CD4-positive, alpha-beta T cell (primary cell): Measurements from ENCODE around the gene LEF1. TPM values are rescaled to one million over a fixed set of nuclear protein-coding genes. Genes with fewer than 3 reads are reported as not detected.
A peak's percentile ranks its signal among the peaks of the same experiment; 100 is the strongest.

ENCODE experiments used
- ATAC-seq: fragments of 200-7000 bp; cut with Tn5 transposase; one replicate; pipeline ENCODE4 v1.10.0; 2022; ENCODE audit warnings: mild to moderate bottlenecking; ENCODE audit not compliant: poor library complexity
- CTCF ChIA-PET: fragments of 350-600 bp; sonication (Branson Sonifier 250); formaldehyde crosslinking; loops from one replicate; lab custom pipeline; 2021; ENCODE audit warnings: antibody characterized with exemption, inconsistent platforms; lab: Charles Lee
- POLR2A ChIA-PET: fragments of 350-600 bp; sonication (Branson Sonifier 250); formaldehyde crosslinking; loops from one replicate; lab custom pipeline; 2021; ENCODE audit warnings: antibody characterized with exemption, inconsistent platforms; lab: Charles Lee
- DNase-seq, 14 experiments: peaks; one replicate each; pipeline ENCODE4 v3.0.0-alpha.2; 2013 to 2020; ENCODE audit warnings: mixed read lengths in 2 of 14
- H3K27ac ChIP-seq, 2 donors: one replicate each; pipeline versions ENCODE4 v1.5.1 to v1.7.0; 2013; ENCODE audit warnings: low read length in 2 of 2, low read depth in 1 of 2, mild to moderate bottlenecking in 1 of 2
- H3K27me3 ChIP-seq, 2 experiments: 1 replicate in 1 of 2; 2 replicates in 1 of 2; pipeline versions ENCODE4 v1.6.1 to v1.7.0; 2013; ENCODE audit warnings: low read length in 2 of 2, control low read depth in 1 of 2, mild to moderate bottlenecking in 1 of 2, moderate library complexity in 1 of 2; ENCODE audit not compliant: insufficient read depth in 2 of 2, control insufficient read depth in 1 of 2
- H3K36me3 ChIP-seq: one replicate; pipeline ENCODE4 v1.6.1; 2013; ENCODE audit warnings: low read length, control low read depth; ENCODE audit not compliant: insufficient read depth
- H3K4me1 ChIP-seq: one replicate; pipeline ENCODE4 v1.6.1; 2013; ENCODE audit warnings: low read length, control low read depth; ENCODE audit not compliant: insufficient read depth
- H3K4me3 ChIP-seq: one replicate; pipeline ENCODE4 v1.5.1; 2013; ENCODE audit warnings: mild to moderate bottlenecking, low read length, moderate library complexity
- H3K9me3 ChIP-seq, 2 experiments: 1 replicate in 1 of 2; 2 replicates in 1 of 2; pipeline versions ENCODE4 v1.6.1 to v1.7.0; 2013; ENCODE audit warnings: low read length in 2 of 2, mild to moderate bottlenecking in 2 of 2, control low read depth in 1 of 2, moderate library complexity in 1 of 2; ENCODE audit not compliant: control insufficient read depth in 1 of 2, insufficient read depth in 1 of 2
- H3K27ac Mint-ChIP-seq: one replicate; pipeline ENCODE4 v1.8.0; 2020; ENCODE audit warnings: mixed read lengths
- H3K27me3 Mint-ChIP-seq: one replicate; pipeline ENCODE4 v1.8.0; 2021; ENCODE audit warnings: mixed read lengths
- H3K36me3 Mint-ChIP-seq: one replicate; pipeline ENCODE4 v1.8.0; 2021; ENCODE audit warnings: low read depth, mixed read lengths
- H3K4me1 Mint-ChIP-seq: one replicate; pipeline ENCODE4 v1.8.0; 2021; ENCODE audit warnings: low read depth, mixed read lengths
- H3K4me3 Mint-ChIP-seq: one replicate; pipeline ENCODE4 v1.8.0; 2020; ENCODE audit warnings: mild to moderate bottlenecking, mixed read lengths
- H3K9me3 Mint-ChIP-seq: one replicate; pipeline ENCODE4 v1.8.0; 2020; ENCODE audit warnings: mixed read lengths
- CTCF ChIP-seq: fragments of 200-600 bp; IDR thresholded peaks from one replicate; pipeline ENCODE4 v1.8.0; 2022; ENCODE audit warnings: antibody characterized with exemption, mild to moderate bottlenecking
- intact Hi-C, 2 experiments: fragments of 100-400 bp; cut with DNase I in 1 of 2; cut with micrococcal nuclease in 1 of 2; formaldehyde crosslinking; loops; one replicate each; pipeline versions ENCODE4 v1.15.1 to v1.9.0; 2023 to 2025; cut with DNase I, micrococcal nuclease
- total RNA-seq, 174 experiments: library from RNA in 2 of 174; stranded (reverse) in 2 of 174; gene quantifications; one replicate each; pipeline ENCODE4 v1.2.3 and lab custom pipeline; 2021 to 2026

LEF1 gene
- total RNA-seq, 2 experiments from 2014 or later = 409 to 438 TPM

- Histone ChIP-seq H3K27ac (no peak overlapping the region), H3K36me3 (peaks cover 17% of the 10 kb centered on the region), H3K4me1 (peaks cover 53% of the 10 kb centered on the region), H3K9me3 (no peaks in the 10 kb centered on the region), H3K4me3 (no peak overlapping the region), H3K27me3 (no peaks in the 10 kb centered on the region)
- peaks cover 18% of the 10 kb centered on the region for H3K36me3 Mint-ChIP-seq
- CTCF ChIA-PET = no interaction called here
- H3K9me3 Mint-ChIP-seq = no peaks in the 10 kb centered on the region
- POLR2A ChIA-PET = interaction anchor here (1.6 kb wide), 1 partner anchor 16 kb away, joined by 5 read pairs; no protein-coding TSS in a partner anchor
- peaks cover 82% of the 10 kb centered on the region for H3K4me1 Mint-ChIP-seq
- intact Hi-C loops = loop anchor here in 1 of 2 experiments (5.0 to 10.0 kb wide), 2 partner anchors 134 to 311 kb away; partner anchors contain the start of gene LEF1
- ATAC-seq (no peak), DNase-seq (no peak)
- H3K27ac Mint-ChIP-seq = peak overlapping the region; percentile 97
- no peaks in the 10 kb centered on the region for H3K27me3 Mint-ChIP-seq
- H3K4me3 Mint-ChIP-seq = no peak overlapping the region
- no peak for TF ChIP-seq CTCF
These were observed 135.4 kb downstream of the LEF1 start for GRCh38 chr4:108033348-108033747.

DNA sequence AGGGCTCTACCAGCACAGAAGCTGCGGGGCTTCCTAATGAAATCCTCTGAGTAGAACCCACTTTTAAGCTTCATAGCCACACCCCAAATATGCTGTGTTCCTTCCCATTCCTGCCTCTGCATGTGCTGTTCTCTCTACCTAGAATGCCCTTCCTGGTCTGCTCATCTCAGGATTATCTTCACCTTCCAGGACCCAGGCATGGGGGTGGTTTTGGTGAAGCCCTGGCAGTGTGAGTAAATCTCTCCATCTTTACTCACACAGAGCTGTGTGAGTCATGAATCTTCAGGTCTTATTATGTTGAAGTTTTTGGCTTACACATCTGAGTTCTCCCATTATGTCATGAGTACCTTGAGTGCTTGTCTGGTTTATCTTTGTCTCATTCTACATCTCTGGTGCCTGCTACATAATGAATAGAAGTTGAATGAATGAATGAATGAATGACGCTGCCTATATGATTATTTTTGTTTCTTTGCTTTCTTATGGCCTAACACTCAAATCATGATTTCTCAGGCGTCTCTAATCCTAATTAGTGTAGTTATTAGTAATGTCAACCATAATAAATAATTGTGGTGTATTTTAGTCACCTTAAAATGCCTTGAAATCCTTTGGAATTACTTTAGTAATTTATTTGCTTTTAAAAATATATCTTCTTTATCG, 137.2 kb downstream of the LEF1 start:
- Mint-ChIP-seq H3K9me3 (no peaks in the 10 kb centered on the region), H3K27me3 (no peaks in the 10 kb centered on the region), H3K4me3 (no peak overlapping the region), H3K4me1 (peaks cover 78% of the 10 kb centered on the region), H3K27ac (peak overlapping the region; percentile 81), H3K36me3 (peaks cover 31% of the 10 kb centered on the region)
- no peak for TF ChIP-seq CTCF
- no peak for ATAC-seq
- H3K9me3 ChIP-seq = no peaks in the 10 kb centered on the region
- peak overlapping the region in 1 of 2 donors; percentile 42 for H3K27ac ChIP-seq
- H3K4me1 ChIP-seq = peaks cover 47% of the 10 kb centered on the region
- POLR2A ChIA-PET = interaction anchor here (1.1 to 3.4 kb wide), 14 partner anchors 15 to 540 kb away, joined by 3 to 21 read pairs (median 9); no protein-coding TSS in a partner anchor
- H3K4me3 ChIP-seq = no peak overlapping the region
- peaks cover 17% of the 10 kb centered on the region for H3K36me3 ChIP-seq
- H3K27me3 ChIP-seq = no peaks in the 10 kb centered on the region
- peak in 1 of 14 experiments; percentile 50 for DNase-seq
- CTCF ChIA-PET = interaction anchor here (0.8 to 3.8 kb wide), 13 partner anchors 12 to 540 kb away, joined by 3 to 44 read pairs (median 6); no protein-coding TSS in a partner anchor
- intact Hi-C loops = loop anchor here (2.0 to 10.0 kb wide), 5 partner anchors 41 to 313 kb away; partner anchors contain the start of gene LEF1 (in 1 of the 2)

DNA sequence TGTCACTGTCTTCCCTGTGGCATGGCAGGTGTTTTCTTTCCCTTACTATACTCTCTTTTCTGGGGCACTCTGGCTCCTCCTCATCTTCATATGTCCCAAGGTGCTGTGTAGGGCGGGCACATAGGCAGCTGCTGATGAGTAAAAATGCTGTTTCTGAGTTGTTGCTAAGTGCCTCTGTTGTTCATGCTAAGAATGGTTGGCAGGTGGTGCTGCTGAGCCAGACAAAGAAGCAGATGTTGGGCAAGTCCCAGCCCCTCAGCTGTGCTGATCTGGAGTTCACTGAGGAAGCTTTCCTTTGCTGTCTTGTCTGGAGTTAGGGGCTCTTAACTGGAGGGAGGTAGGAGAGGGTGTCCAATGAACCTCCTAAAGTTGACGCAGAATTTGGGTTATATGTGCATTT, 138.4 kb downstream of the LEF1 start:
- peak; percentile 87 for ATAC-seq
- Mint-ChIP-seq H3K27ac (peak overlapping the region; percentile 81), H3K4me1 (peaks cover 67% of the 10 kb centered on the region), H3K27me3 (no peaks in the 10 kb centered on the region), H3K9me3 (no peaks in the 10 kb centered on the region), H3K4me3 (peak overlapping the region; percentile 64), H3K36me3 (peaks cover 31% of the 10 kb centered on the region)
- CTCF ChIA-PET = interaction anchor here (0.6 to 3.8 kb wide), 58 partner anchors 9 to 764 kb away, joined by 3 to 44 read pairs (median 6); partner anchors contain the start of gene LEF1
- peak; percentile 69 for TF ChIP-seq CTCF
- POLR2A ChIA-PET = interaction anchor here (0.7 to 3.4 kb wide), 29 partner anchors 11 to 549 kb away, joined by 3 to 21 read pairs (median 5); no protein-coding TSS in a partner anchor
- Histone ChIP-seq H3K4me1 (peaks cover 37% of the 10 kb centered on the region), H3K9me3 (no peaks in the 10 kb centered on the region), H3K4me3 (no peak overlapping the region), H3K27ac (peak overlapping the region in 1 of 2 donors; percentile 42), H3K27me3 (no peaks in the 10 kb centered on the region), H3K36me3 (peaks cover 17% of the 10 kb centered on the region)
- DNase-seq = peak; percentile 52 to 88 (median 70)
- intact Hi-C loops = loop anchor here (1.0 to 10.0 kb wide), 8 partner anchors 19 to 542 kb away; partner anchors contain the start of gene LEF1 (in 1 of the 2)
